HG03139 (cell line): ENCODE measurements around the gene JAKMIP3.

Source experiments
- ATAC-seq: cut with Tn5 transposase; IDR thresholded peaks from one replicate; pipeline ENCODE4 v1.9.1; 2021; ENCODE audit not compliant: unreplicated experiment

The JAKMIP3 gene

GRCh38 chr10:132097609-132098377, 32.0 kb downstream of the JAKMIP3 start:
- ATAC-seq = no peak

GRCh38 chr10:132098539-132099388, 33.0 kb downstream of the JAKMIP3 start:
- ATAC-seq = no peak

GRCh38 chr10:132099389-132100090, 33.8 kb downstream of the JAKMIP3 start:
- ATAC-seq = no peak

GRCh38 chr10:132100091-132100481, 34.3 kb downstream of the JAKMIP3 start:
- ATAC-seq = no peak

- ATAC-seq = no peak
These were observed 35.0 kb downstream of the JAKMIP3 start for GRCh38 chr10:132100556-132101349.

- ATAC-seq = no peak
These were observed 35.8 kb downstream of the JAKMIP3 start for GRCh38 chr10:132101529-132101928.

- no peak for ATAC-seq
These were observed 36.4 kb downstream of the JAKMIP3 start for GRCh38 chr10:132102071-132102716.

GRCh38 chr10:132102717-132103110, 37.0 kb downstream of the JAKMIP3 start:
- ATAC-seq = no peak

GRCh38 chr10:132103116-132103910, 37.6 kb downstream of the JAKMIP3 start:
- ATAC-seq = no peak

- ATAC-seq = no peak
These were observed 38.3 kb downstream of the JAKMIP3 start for GRCh38 chr10:132104062-132104461.

GRCh38 chr10:132104471-132105301, 38.9 kb downstream of the JAKMIP3 start:
- no peak for ATAC-seq

GRCh38 chr10:132105302-132105995, 39.7 kb downstream of the JAKMIP3 start:
- ATAC-seq = no peak

- no peak for ATAC-seq
These were observed 40.7 kb downstream of the JAKMIP3 start for GRCh38 chr10:132106431-132106830.

GRCh38 chr10:132107186-132107948, 41.6 kb downstream of the JAKMIP3 start:
- no peak for ATAC-seq

- ATAC-seq = no peak
These were observed 42.5 kb downstream of the JAKMIP3 start for GRCh38 chr10:132107949-132108877.
